Neuronal stem cell (in vitro differentiated cells): Measurements from ENCODE around the gene ZNF841.
"Not testable (repeated sequence)": the region's sequence is repeated elsewhere in the genome, so short reads cannot be mapped to it uniquely, and the experiment has no call there.

ENCODE experiments used
- DNase-seq: peaks from one replicate; pipeline ENCODE4 v3.0.0-alpha.2; 2013; ENCODE audit warnings: low spot score
- H2AFZ ChIP-seq: one replicate; pipeline ENCODE4 v1.6.1; 2013; ENCODE audit warnings: mild to moderate bottlenecking, low read length, inconsistent platforms
- H2AK5ac ChIP-seq: 2 replicates; pipeline ENCODE4 v1.6.1; 2013; ENCODE audit warnings: low read depth, mild to moderate bottlenecking, inconsistent platforms, low read length, moderate library complexity, mixed read lengths
- H2BK120ac ChIP-seq: 2 replicates; pipeline ENCODE4 v1.6.1; 2013; ENCODE audit warnings: low read depth, mild to moderate bottlenecking, inconsistent platforms, low read length, moderate library complexity, mixed read lengths
- H2BK12ac ChIP-seq: one replicate; pipeline ENCODE4 v1.6.1; 2013; ENCODE audit warnings: low read length, inconsistent platforms
- H2BK15ac ChIP-seq: 2 replicates; pipeline ENCODE4 v1.6.1; 2013; ENCODE audit warnings: mild to moderate bottlenecking, low read length, inconsistent platforms, mixed read lengths
- H2BK5ac ChIP-seq: one replicate; pipeline ENCODE4 v1.6.1; 2013; ENCODE audit warnings: inconsistent platforms, mild to moderate bottlenecking, low read length, moderate library complexity
- H3K14ac ChIP-seq: one replicate; pipeline ENCODE4 v1.6.1; 2013; ENCODE audit warnings: low read length, inconsistent platforms
- H3K18ac ChIP-seq: 2 replicates; pipeline ENCODE4 v1.6.1; 2013; ENCODE audit warnings: low read length, inconsistent platforms
- H3K23ac ChIP-seq: 2 replicates; pipeline ENCODE4 v1.6.1; 2013; ENCODE audit warnings: low read depth, mild to moderate bottlenecking, mixed read lengths, low read length, inconsistent platforms; ENCODE audit not compliant: poor library complexity
- H3K27ac ChIP-seq: replicated peaks from 3 replicates; pipeline ENCODE4 v1.5.1; 2013; ENCODE audit warnings: low read length, inconsistent platforms
- H3K27me3 ChIP-seq, 3 experiments: 2 replicates each; pipeline ENCODE4 v1.6.1; 2013; ENCODE audit warnings: low read length in 3 of 3, mild to moderate bottlenecking in 2 of 3, inconsistent platforms in 1 of 3, low read depth in 1 of 3, mixed read lengths in 1 of 3, moderate library complexity in 1 of 3; ENCODE audit not compliant: control insufficient read depth in 3 of 3, insufficient read depth in 3 of 3
- H3K36me3 ChIP-seq, 2 donors: replicated peaks in 1 of 2; 2 replicates each; pipeline ENCODE4 v1.6.1; 2013; ENCODE audit warnings: low read length in 2 of 2; ENCODE audit not compliant: control insufficient read depth in 2 of 2, insufficient read depth in 2 of 2
- H3K4ac ChIP-seq: 2 replicates; pipeline ENCODE4 v1.6.1; 2013; ENCODE audit warnings: inconsistent platforms, mild to moderate bottlenecking, low read length, moderate library complexity
- H3K4me1 ChIP-seq, 2 donors: 1 replicate in 1 of 2; 2 replicates in 1 of 2; pipeline ENCODE4 v1.6.1; 2013; ENCODE audit warnings: low read length in 2 of 2, low read depth in 1 of 2; ENCODE audit not compliant: control insufficient read depth in 2 of 2, insufficient read depth in 1 of 2
- H3K4me2 ChIP-seq: one replicate; pipeline ENCODE4 v1.6.1; 2013; ENCODE audit warnings: mild to moderate bottlenecking, low read length, inconsistent platforms; ENCODE audit not compliant: insufficient read depth, poor library complexity, severe bottlenecking
- H3K4me3 ChIP-seq, 2 donors: 2 replicates each; pipeline ENCODE4 v1.5.1; 2013; ENCODE audit warnings: low read length in 2 of 2, mild to moderate bottlenecking in 2 of 2, inconsistent platforms in 1 of 2, moderate library complexity in 1 of 2
- H3K79me1 ChIP-seq: one replicate; pipeline ENCODE4 v1.6.1; 2013; ENCODE audit warnings: low read depth, mild to moderate bottlenecking, inconsistent platforms, low read length, moderate library complexity
- H3K9ac ChIP-seq: one replicate; pipeline ENCODE4 v1.6.1; 2013; ENCODE audit warnings: mild to moderate bottlenecking, low read depth, low read length, inconsistent platforms; ENCODE audit not compliant: poor library complexity
- H3K9me3 ChIP-seq, 2 donors: replicated peaks in 1 of 2; 2 replicates each; pipeline versions ENCODE3 to v1.6.1; 2013; ENCODE audit warnings: low read length in 2 of 2, mild to moderate bottlenecking in 2 of 2, inconsistent platforms in 1 of 2, low read depth in 1 of 2, mixed read lengths in 1 of 2, moderate library complexity in 1 of 2; ENCODE audit not compliant: control insufficient read depth in 2 of 2, insufficient read depth in 1 of 2
- H4K8ac ChIP-seq: one replicate; pipeline ENCODE4 v1.6.1; 2013; ENCODE audit warnings: low read depth, mild to moderate bottlenecking, inconsistent platforms, low read length, moderate library complexity
- H4K91ac ChIP-seq: one replicate; pipeline ENCODE4 v1.6.1; 2013; ENCODE audit warnings: low read length, low read depth, mild to moderate bottlenecking, inconsistent platforms; ENCODE audit not compliant: poor library complexity
- WGBS, 2 donors: extraction: QIAGEN DNeasy Blood & Tissue Kit; methylation state at CpG; one replicate each; pipeline ENCODE4 v1.1.7; 2013; ENCODE audit warnings: missing lambda C conversion rate in 2 of 2, mixed read lengths in 1 of 2; ENCODE audit not compliant: insufficient read length in 2 of 2, insufficient replicate concordance in 1 of 2; ENCODE audit errors: extremely low coverage in 2 of 2; 5-methylcytosine and 5-hydroxymethylcytosine counted together

Gene ZNF841

DNA sequence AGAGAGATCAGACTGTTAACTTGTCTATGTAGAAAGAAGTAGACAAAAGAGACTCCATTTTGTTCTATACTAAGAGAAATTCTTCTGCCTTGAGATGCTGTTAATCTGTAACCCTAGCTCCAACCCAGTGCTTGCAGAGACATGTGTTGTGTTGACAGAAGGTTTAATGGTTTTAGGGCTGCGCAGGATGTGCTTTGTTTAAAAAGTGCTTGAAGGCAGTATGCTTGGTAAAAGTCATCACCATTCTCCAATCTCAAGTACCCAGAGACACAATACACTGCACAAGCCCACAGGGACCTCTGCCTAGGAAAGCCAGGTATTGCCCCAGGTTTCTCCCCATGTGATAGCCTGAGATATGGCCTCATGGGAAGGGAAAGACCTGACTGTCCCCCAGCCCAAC, 43.8 kb downstream of the ZNF841 start:
- not testable (repeated sequence) for H4K8ac ChIP-seq, H3K18ac ChIP-seq, H3K4me3 ChIP-seq, H3K4me2 ChIP-seq, H3K23ac ChIP-seq, H2AFZ ChIP-seq, H3K4ac ChIP-seq, H4K91ac ChIP-seq, DNase-seq, H3K79me1 ChIP-seq, H3K14ac ChIP-seq, H3K9ac ChIP-seq, H2BK120ac ChIP-seq, H2BK15ac ChIP-seq, H3K4me1 ChIP-seq, H2BK5ac ChIP-seq, H3K27ac ChIP-seq, H3K27me3 ChIP-seq, H2BK12ac ChIP-seq, H2AK5ac ChIP-seq, H3K36me3 ChIP-seq
- no CpG with 5 or more reads among the region's 1 CpG for WGBS, 2 donors
- peaks cover 3 to 34% of the 10 kb centered on the region in 2 donors for H3K9me3 ChIP-seq

DNA sequence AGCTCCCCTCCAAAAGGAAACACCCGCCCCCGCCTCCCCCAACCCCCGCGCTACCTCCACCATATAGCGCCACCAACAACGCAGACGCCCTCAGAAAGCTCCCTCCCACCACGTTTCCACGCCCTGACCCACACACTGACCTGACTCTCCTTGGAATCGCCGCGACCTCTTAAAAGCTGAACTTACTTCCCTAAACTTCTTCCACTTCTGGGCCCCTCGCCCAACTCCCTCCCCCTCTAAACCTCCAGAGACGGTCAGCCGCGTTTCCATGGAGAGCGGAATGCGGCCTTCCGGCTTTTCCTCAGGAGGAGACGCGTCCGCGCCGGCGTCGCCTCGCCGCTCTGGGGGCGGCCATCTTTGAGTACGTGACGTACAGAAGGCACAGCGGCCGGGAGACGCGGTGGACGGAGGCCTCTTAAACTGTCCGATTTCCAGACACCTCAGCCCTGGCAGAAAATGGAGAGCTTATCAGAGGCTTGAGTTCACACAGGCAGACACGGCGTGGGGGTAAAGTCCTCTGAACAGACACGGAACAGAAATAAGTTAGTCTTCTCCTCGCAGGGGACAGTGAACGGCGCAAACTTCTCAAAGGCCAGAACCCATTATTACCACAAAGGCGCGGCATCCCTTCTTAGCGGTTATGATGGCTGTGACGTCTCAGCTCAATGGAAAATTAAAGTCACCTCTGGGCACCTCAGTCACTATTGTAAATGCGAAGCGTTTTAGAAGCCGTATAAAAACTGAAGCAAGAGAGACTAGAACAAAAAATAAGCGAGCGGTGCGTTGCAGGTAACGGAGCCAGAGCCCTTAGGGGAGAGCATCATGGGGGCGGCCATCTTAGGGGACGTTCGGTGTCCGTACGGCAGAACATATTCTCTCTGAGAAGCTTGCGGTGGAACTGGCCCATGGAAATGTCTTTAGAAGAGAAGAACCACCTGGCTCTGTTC, 46.7 kb downstream of the ZNF841 start, which contains the start of gene ZNF432:
TSS of gene ZNF432 (minus strand) at position 284 of the 947 bp plus-strand sequence. CDS start 1,970 bp downstream, outside the sequence.
- Histone ChIP-seq H4K91ac (no peak within 1 kb of the TSS), H3K27me3 (no peaks in the 10 kb centered on the region), H3K4me1 (no peaks in the 10 kb centered on the region), H3K9ac (peak within 1 kb of the TSS; percentile 83), H2BK12ac (no peak within 1 kb of the TSS), H2AFZ (peak within 1 kb of the TSS; percentile 94), H3K4me2 (peak within 1 kb of the TSS; percentile 64), H3K4ac (no peak within 1 kb of the TSS), H3K27ac (peak within 1 kb of the TSS; percentile 90), H2BK5ac (no peak within 1 kb of the TSS), H4K8ac (no peak within 1 kb of the TSS), H3K9me3 (peaks cover 6 to 55% of the 10 kb centered on the region in 2 donors), H3K79me1 (no peaks in the 10 kb centered on the region), H3K36me3 (peaks cover 8 to 37% of the 10 kb centered on the region in 2 donors), H3K18ac (peak within 1 kb of the TSS; percentile 90), H2AK5ac (no peak within 1 kb of the TSS), H3K14ac (no peak within 1 kb of the TSS), H3K23ac (no peak within 1 kb of the TSS), H3K4me3 (peak within 1 kb of the TSS; percentile 81 to 91), H2BK15ac (no peak within 1 kb of the TSS), H2BK120ac (no peak within 1 kb of the TSS)
- no CpG with 5 or more reads among the region's 60 CpGs for WGBS, 2 donors
- DNase-seq: peak; percentile 92

DNA sequence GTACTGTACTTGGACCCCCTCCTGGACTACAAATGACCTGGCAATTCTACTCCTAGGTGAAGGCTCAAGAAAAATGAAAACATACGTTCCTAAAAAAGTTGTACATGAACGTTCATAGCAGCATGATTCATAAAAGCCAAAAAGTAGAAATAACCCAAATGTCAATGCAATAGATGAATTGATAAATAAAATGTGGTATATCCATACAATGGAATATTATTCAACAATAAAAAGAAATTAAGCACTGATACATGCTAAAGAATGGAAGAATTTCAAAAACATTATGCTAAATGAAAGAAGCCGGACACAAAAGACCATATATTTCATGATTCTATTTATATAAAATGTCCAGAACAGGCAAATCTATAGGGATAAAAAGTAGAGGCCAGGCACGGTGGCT, 56.4 kb downstream of the ZNF841 start:
- H3K18ac ChIP-seq: no peak overlapping the region
- H4K8ac ChIP-seq: no peak overlapping the region
- peaks cover 42 to 90% of the 10 kb centered on the region in 2 donors for H3K36me3 ChIP-seq
- no peak overlapping the region for H2BK12ac ChIP-seq
- no peaks in the 10 kb centered on the region for H3K4me1 ChIP-seq
- no peak for DNase-seq
- no peak overlapping the region for H3K4me2 ChIP-seq
- H3K14ac ChIP-seq: no peak overlapping the region
- H3K79me1 ChIP-seq: no peaks in the 10 kb centered on the region
- no peak overlapping the region for H4K91ac ChIP-seq
- H3K4ac ChIP-seq: no peak overlapping the region
- no peak overlapping the region for H2AFZ ChIP-seq
- H2BK15ac ChIP-seq: no peak overlapping the region
- H2BK120ac ChIP-seq: no peak overlapping the region
- H3K23ac ChIP-seq: no peak overlapping the region
- H3K9me3 ChIP-seq: peaks cover 37 to 90% of the 10 kb centered on the region in 2 donors
- no CpG with 5 or more reads among the region's 4 CpGs for whole genome bisulfite sequencing, 2 donors
- no peak overlapping the region for H2AK5ac ChIP-seq
- no peak overlapping the region for H3K27ac ChIP-seq
- H3K27me3 ChIP-seq: no peaks in the 10 kb centered on the region
- H2BK5ac ChIP-seq: no peak overlapping the region
- H3K4me3 ChIP-seq: no peak overlapping the region
- H3K9ac ChIP-seq: no peak overlapping the region

DNA sequence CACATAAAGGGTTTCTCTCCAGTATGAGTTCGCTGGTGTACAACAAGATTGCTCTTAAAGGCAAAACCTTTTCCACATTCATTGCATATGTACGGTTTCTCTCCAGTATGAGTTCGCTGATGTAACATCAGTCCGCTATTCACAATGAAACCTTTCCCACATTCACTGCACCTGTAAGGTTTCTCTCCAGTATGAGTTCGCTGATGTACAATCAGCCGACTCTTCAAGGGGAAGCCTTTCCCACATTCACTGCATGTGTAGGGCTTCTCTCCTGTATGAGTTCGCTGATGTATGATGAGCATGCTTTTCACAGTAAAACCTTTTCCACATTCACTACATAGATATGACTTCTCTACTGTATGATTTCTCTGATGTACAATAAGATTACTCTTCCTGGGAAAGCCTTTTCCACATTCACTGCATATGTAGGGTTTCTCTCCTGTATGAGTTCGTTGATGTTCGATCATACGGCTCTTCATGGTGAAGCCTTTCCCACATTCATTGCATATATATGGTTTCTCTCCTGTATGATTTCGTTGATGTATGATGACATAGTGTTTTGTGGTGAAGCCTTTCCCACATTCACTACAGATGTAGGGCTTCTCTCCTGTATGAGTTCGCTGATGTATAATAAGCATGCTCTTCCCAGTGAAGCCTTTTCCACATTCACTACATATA, 61.4 kb downstream of the ZNF841 start:
- H3K27ac ChIP-seq: no peak overlapping the region
- no peak overlapping the region for H3K4me3 ChIP-seq

More for the DNA sequence above, 61.4 kb downstream of the ZNF841 start:
- H3K27me3 ChIP-seq: no peaks in the 10 kb centered on the region
- no peak overlapping the region for H4K8ac ChIP-seq
- no peak overlapping the region for H2AK5ac ChIP-seq
- no CpG with 5 or more reads among the region's 12 CpGs for WGBS, 2 donors
- H3K79me1 ChIP-seq: no peaks in the 10 kb centered on the region
- no peak overlapping the region for H3K14ac ChIP-seq
- no peak overlapping the region for H2AFZ ChIP-seq
- no peaks in the 10 kb centered on the region for H3K4me1 ChIP-seq
- H2BK15ac ChIP-seq: no peak overlapping the region
- no peak overlapping the region for H3K18ac ChIP-seq
- H3K23ac ChIP-seq: no peak overlapping the region
- H2BK120ac ChIP-seq: no peak overlapping the region
- no peak overlapping the region for H4K91ac ChIP-seq
- H2BK5ac ChIP-seq: no peak overlapping the region
- no peak for DNase-seq
- H3K9me3 ChIP-seq: peaks cover 46 to 98% of the 10 kb centered on the region in 2 donors
- H3K9ac ChIP-seq: no peak overlapping the region
- H3K36me3 ChIP-seq: peaks cover 36 to 82% of the 10 kb centered on the region in 2 donors
- H3K4ac ChIP-seq: no peak overlapping the region
- no peak overlapping the region for H2BK12ac ChIP-seq
- H3K4me2 ChIP-seq: no peak overlapping the region
